OCI-LY1 (cell line): ENCODE measurements around the gene TMEM35B.

Experiments used
- EZH2 ChIP-seq: fragments of 200-600 bp; sonication (generic), shearing (Covaris generic); IDR thresholded peaks from 2 replicates; pipeline ENCODE4 v1.8.0; 2017; ENCODE audit warnings: borderline replicate concordance, mixed run types, mild to moderate bottlenecking, antibody characterized with exemption, low read length, moderate library complexity, mixed read lengths
- TF ChIP-seq, protein P1 (sequence below): fragments of 200-600 bp; sonication (generic), shearing (Covaris generic); IDR thresholded peaks from 2 replicates; pipeline ENCODE4 v1.5.1; 2017; ENCODE audit warnings: mild to moderate bottlenecking, antibody characterized with exemption, low read length, moderate library complexity, mixed read lengths

DNA sequence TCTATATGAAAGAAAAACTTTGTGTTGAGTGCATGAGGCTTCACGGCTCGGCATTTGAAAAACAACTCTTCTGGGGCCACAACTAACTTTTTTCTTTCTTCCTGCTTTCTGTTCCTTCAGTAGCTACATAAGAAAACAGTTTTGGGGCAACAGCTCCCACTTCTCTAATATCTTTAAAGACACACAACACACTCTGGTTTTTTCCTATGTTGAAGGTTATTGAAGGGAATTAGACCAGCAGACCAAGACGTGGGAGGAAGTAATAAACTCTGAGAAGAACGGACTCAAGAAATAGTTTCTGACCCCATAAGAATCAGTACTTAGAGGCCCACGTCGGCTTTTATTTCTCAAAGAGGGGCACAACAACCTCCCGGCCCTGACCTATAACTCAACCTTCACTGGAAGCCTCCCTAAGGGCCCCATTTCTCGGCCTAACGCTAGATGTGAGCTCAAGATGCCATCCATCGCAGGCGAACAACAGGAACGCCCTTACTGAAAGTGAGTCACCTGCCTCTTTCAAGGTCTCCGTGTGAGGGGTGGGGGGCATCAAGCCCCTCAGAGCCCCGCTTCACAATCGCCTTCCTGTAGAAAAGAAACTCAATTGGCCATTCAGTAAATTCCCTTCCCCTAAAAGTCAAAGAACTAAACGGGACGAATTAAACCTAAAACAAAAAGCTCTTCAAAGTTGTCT lies 45.8 kb upstream of the TMEM35B start:
- TF ChIP-seq, protein P1, sequence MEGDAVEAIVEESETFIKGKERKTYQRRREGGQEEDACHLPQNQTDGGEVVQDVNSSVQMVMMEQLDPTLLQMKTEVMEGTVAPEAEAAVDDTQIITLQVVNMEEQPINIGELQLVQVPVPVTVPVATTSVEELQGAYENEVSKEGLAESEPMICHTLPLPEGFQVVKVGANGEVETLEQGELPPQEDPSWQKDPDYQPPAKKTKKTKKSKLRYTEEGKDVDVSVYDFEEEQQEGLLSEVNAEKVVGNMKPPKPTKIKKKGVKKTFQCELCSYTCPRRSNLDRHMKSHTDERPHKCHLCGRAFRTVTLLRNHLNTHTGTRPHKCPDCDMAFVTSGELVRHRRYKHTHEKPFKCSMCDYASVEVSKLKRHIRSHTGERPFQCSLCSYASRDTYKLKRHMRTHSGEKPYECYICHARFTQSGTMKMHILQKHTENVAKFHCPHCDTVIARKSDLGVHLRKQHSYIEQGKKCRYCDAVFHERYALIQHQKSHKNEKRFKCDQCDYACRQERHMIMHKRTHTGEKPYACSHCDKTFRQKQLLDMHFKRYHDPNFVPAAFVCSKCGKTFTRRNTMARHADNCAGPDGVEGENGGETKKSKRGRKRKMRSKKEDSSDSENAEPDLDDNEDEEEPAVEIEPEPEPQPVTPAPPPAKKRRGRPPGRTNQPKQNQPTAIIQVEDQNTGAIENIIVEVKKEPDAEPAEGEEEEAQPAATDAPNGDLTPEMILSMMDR: no peak
- TF ChIP-seq EZH2: no peak
